Endodermal cell (in vitro differentiated cells): Measurements from ENCODE around the gene RPIA. TPM values are rescaled to one million over a fixed set of nuclear protein-coding genes. Genes with fewer than 3 reads are reported as not detected.
"Not testable (repeated sequence)": the region's sequence is repeated elsewhere in the genome, so short reads cannot be mapped to it uniquely, and the experiment has no call there.

Experiments
- DNase-seq: peaks from one replicate; pipeline ENCODE4 v3.0.0-alpha.2; 2017
- H3K27ac ChIP-seq: 2 replicates; pipeline ENCODE4 v1.5.1; 2013; ENCODE audit warnings: mild to moderate bottlenecking, low read depth, low read length, moderate library complexity
- H3K27me3 ChIP-seq: 2 replicates; pipeline ENCODE4 v1.6.1; 2013; ENCODE audit warnings: mild to moderate bottlenecking, low read length, moderate library complexity; ENCODE audit not compliant: insufficient read depth, control insufficient read depth, poor library complexity, severe bottlenecking
- H3K36me3 ChIP-seq: 2 replicates; pipeline ENCODE4 v1.7.0; 2013; ENCODE audit warnings: mild to moderate bottlenecking, low read length, moderate library complexity; ENCODE audit not compliant: control insufficient read depth, insufficient read depth
- H3K4me1 ChIP-seq: one replicate; pipeline ENCODE4 v1.7.0; 2013; ENCODE audit warnings: low read length; ENCODE audit not compliant: control insufficient read depth, insufficient read depth
- H3K4me3 ChIP-seq: 2 replicates; pipeline ENCODE4 v1.5.1; 2013; ENCODE audit warnings: mild to moderate bottlenecking, low read length, moderate library complexity
- H3K9ac ChIP-seq: 2 replicates; pipeline ENCODE4 v1.6.1; 2013; ENCODE audit warnings: mild to moderate bottlenecking, low read length, moderate library complexity; ENCODE audit not compliant: poor library complexity, severe bottlenecking; ENCODE audit errors: extremely low read depth
- H3K9me3 ChIP-seq: 2 replicates; pipeline ENCODE4 v1.6.1; 2013; ENCODE audit warnings: mild to moderate bottlenecking, low read length, moderate library complexity; ENCODE audit not compliant: control insufficient read depth
- H3K27ac Mint-ChIP-seq: 2 replicates; pipeline ENCODE4 v1.8.0; 2020; ENCODE audit warnings: mixed read lengths
- H3K27me3 Mint-ChIP-seq: 2 replicates; pipeline ENCODE4 v1.8.0; 2021; ENCODE audit warnings: mild to moderate bottlenecking, mixed read lengths; ENCODE audit not compliant: insufficient read depth
- H3K36me3 Mint-ChIP-seq: 2 replicates; pipeline ENCODE4 v1.8.0; 2020; ENCODE audit warnings: low read depth, mixed read lengths
- H3K4me1 Mint-ChIP-seq: 2 replicates; pipeline ENCODE4 v1.8.0; 2020; ENCODE audit warnings: mixed read lengths
- H3K4me3 Mint-ChIP-seq: 2 replicates; pipeline ENCODE4 v1.8.0; 2020; ENCODE audit warnings: mild to moderate bottlenecking, moderate library complexity, mixed read lengths
- H3K9me3 Mint-ChIP-seq: 2 replicates; pipeline ENCODE4 v1.8.0; 2020; ENCODE audit warnings: mild to moderate bottlenecking, mixed read lengths
- WGBS, 2 experiments: methylation state at CpG; one replicate each; pipeline versions ENCODE4 v1.1.5 to v1.1.7; 2013; ENCODE audit warnings: missing lambda C conversion rate in 2 of 2, mixed read lengths in 1 of 2; ENCODE audit not compliant: insufficient coverage in 1 of 2, insufficient read length in 1 of 2; 5-methylcytosine and 5-hydroxymethylcytosine counted together
- long read RNA-seq, 4 experiments: library from polyadenylated mRNA in 2 of 4; library from RNA in 1 of 4; library from capped mRNA in 1 of 4; stranded (forward) in 3 of 4; unstranded in 1 of 4; transcript quantifications; one replicate each; pipeline ENCODE4 v2.0.0, GENCODE V29; 2020 to 2021; ENCODE audit warnings: inconsistent platforms in 1 of 4
- polyA plus RNA-seq, 2 experiments: library from polyadenylated mRNA; stranded (reverse); fragments of 50-300 nt; gene quantifications; one replicate each; pipeline ENCODE4 v1.2.3, GENCODE V29; 2013
- total RNA-seq, 2 donors: library from RNA; stranded (reverse); fragmentation: NEBNext Ultra II Directional in 1 of 2; extraction: Animal tissue kit (Norgen Biotek cat#: 25700) in 1 of 2; gene quantifications; 2 replicates in 1 of 2; 3 replicates in 1 of 2; pipeline ENCODE4 v1.2.1, GENCODE V29; 2021
- TF ChIP-seq, protein P1 (sequence below): fragments of 200-600 bp; sonication (generic); conservative IDR thresholded peaks from 2 replicates; pipeline ENCODE4 v1.5.0; 2021; ENCODE audit warnings: antibody characterized with exemption, mild to moderate bottlenecking

The RPIA gene
- 10 to 100 TPM; 16.2 to 26.0 TPM for total RNA-seq
- 23.4 TPM for polyA plus RNA-seq (2013, experiment 1 of 2)
- 22.4 TPM for polyA plus RNA-seq (2013, experiment 2 of 2)
- long read RNA-seq, experiment 1, transcript RPIA-201 (9 exons, 1,848 nt), result major isoform, 12 of 23 reads
- long read RNA-seq, experiment 1, partial matches to known transcripts, result 4 of 23 reads
- long read RNA-seq, experiment 1, other reads (novel, unspliced or antisense), result 7 of 23 reads
- long read RNA-seq, experiment 2, transcript RPIA-201 (9 exons, 1,848 nt), result major isoform, 30 of 39 reads
- long read RNA-seq, experiment 2, partial matches to known transcripts, result 1 of 39 reads
- long read RNA-seq, experiment 2, other reads (novel, unspliced or antisense), result 8 of 39 reads
- long read RNA-seq, experiment 3, transcript RPIA-201 (9 exons, 1,848 nt), result major isoform, 31 of 37 reads
- long read RNA-seq, experiment 3, partial matches to known transcripts, result 0 of 37 reads
- long read RNA-seq, experiment 3, other reads (novel, unspliced or antisense), result 6 of 37 reads
- long read RNA-seq, experiment 4, transcript RPIA-201 (9 exons, 1,848 nt), result major isoform, 98 of 141 reads
- long read RNA-seq, experiment 4, partial matches to known transcripts, result 9 of 141 reads
- long read RNA-seq, experiment 4, other reads (novel, unspliced or antisense), result 34 of 141 reads

DNA sequence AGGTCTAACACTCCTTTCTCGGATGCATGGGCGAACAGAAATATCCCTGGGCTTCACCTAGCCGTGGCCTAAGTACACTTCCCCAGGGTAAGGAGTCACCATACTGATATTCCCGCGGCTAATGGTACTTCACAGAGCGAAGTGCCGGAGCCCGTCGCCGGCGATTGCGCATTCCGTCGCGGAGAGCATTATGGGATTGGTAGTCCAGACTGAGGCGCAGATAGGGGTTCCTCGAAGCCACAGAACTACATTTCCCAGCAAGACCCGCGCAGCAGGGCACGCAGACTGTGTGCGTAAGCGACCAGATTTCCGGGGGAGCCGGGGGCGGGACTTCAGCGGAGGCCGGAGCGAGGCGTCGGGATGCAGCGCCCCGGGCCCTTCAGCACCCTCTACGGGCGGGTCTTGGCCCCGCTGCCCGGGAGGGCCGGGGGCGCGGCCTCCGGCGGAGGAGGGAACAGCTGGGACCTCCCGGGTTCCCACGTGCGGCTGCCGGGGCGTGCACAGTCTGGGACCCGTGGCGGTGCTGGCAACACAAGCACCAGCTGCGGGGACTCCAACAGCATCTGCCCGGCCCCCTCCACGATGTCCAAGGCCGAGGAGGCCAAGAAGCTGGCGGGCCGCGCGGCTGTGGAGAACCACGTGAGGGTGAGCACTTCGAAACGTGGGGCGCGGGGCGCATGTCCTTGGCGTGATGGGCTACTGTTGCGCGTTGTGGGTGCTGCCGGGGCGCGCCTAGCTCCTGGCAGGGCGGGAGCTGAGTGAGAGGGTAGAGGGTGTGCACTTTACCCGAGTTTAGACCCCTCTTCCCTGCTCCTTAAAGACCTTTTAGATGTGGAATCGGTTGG is at the start of gene RPIA:
RPIA (plus strand) TSS at position 335 of the 845 bp plus-strand sequence; CDS start at position 361, 26 bp downstream.
- TF ChIP-seq, protein P1, sequence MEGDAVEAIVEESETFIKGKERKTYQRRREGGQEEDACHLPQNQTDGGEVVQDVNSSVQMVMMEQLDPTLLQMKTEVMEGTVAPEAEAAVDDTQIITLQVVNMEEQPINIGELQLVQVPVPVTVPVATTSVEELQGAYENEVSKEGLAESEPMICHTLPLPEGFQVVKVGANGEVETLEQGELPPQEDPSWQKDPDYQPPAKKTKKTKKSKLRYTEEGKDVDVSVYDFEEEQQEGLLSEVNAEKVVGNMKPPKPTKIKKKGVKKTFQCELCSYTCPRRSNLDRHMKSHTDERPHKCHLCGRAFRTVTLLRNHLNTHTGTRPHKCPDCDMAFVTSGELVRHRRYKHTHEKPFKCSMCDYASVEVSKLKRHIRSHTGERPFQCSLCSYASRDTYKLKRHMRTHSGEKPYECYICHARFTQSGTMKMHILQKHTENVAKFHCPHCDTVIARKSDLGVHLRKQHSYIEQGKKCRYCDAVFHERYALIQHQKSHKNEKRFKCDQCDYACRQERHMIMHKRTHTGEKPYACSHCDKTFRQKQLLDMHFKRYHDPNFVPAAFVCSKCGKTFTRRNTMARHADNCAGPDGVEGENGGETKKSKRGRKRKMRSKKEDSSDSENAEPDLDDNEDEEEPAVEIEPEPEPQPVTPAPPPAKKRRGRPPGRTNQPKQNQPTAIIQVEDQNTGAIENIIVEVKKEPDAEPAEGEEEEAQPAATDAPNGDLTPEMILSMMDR, result peak; percentile 79
- H3K4me3 Mint-ChIP-seq, result peak within 1 kb of the TSS; percentile 88
- Histone ChIP-seq H3K4me3 (peak within 1 kb of the TSS; percentile 97), H3K9ac (peak within 1 kb of the TSS; percentile 66), H3K27ac (no peak within 1 kb of the TSS), H3K27me3 (no peaks in the 10 kb centered on the region), H3K36me3 (no peaks in the 10 kb centered on the region), H3K4me1 (no peaks in the 10 kb centered on the region), H3K9me3 (peaks cover 35% of the 10 kb centered on the region)
- peak; percentile 99 for DNase-seq
- H3K36me3 Mint-ChIP-seq, result peaks cover 11% of the 10 kb centered on the region
- peak within 1 kb of the TSS; percentile 97 for H3K27ac Mint-ChIP-seq
- H3K4me1 Mint-ChIP-seq, result peaks cover 11% of the 10 kb centered on the region
- WGBS, 2 experiments, result 0% methylated on average over 25 to 70 of the region's 71 CpGs
- H3K27me3 Mint-ChIP-seq, result no peaks in the 10 kb centered on the region
- peaks cover 41% of the 10 kb centered on the region for H3K9me3 Mint-ChIP-seq

DNA sequence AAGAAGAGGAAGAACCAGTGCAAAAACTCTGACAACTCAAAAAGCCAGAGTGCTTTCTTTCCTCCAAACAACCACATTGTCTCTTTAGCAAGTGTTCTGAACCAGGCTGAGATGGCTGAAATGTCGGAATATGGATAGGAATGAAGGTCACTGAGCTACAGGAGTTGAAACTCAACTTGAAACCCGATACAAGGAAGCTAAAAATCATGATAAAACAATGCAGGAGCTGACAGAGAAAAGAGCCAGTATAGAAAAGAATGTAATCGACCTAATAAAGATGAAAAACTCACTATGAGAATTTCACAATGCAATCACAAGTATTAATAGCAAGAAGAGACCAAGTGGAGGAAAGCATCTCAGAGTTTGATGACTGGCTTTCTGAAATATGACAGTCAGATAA is 49.2 kb upstream of the RPIA start:
- Histone ChIP-seq H3K36me3 (no peaks in the 10 kb centered on the region), H3K27me3 (no peaks in the 10 kb centered on the region), H3K4me3 (no peak overlapping the region), H3K4me1 (no peaks in the 10 kb centered on the region), H3K9me3 (no peaks in the 10 kb centered on the region), H3K9ac (no peak overlapping the region), H3K27ac (no peak overlapping the region)
- Mint-ChIP-seq H3K27me3 (peaks cover 6% of the 10 kb centered on the region), H3K4me3 (no peak overlapping the region), H3K4me1 (peaks cover 10% of the 10 kb centered on the region), H3K9me3 (peaks cover 7% of the 10 kb centered on the region), H3K36me3 (no peaks in the 10 kb centered on the region), H3K27ac (no peak overlapping the region)
- WGBS, 2 experiments, result 94 to 96% methylated on average over 2 of the region's 3 CpGs
- no peak for DNase-seq
- TF ChIP-seq, protein P1, result no peak

DNA sequence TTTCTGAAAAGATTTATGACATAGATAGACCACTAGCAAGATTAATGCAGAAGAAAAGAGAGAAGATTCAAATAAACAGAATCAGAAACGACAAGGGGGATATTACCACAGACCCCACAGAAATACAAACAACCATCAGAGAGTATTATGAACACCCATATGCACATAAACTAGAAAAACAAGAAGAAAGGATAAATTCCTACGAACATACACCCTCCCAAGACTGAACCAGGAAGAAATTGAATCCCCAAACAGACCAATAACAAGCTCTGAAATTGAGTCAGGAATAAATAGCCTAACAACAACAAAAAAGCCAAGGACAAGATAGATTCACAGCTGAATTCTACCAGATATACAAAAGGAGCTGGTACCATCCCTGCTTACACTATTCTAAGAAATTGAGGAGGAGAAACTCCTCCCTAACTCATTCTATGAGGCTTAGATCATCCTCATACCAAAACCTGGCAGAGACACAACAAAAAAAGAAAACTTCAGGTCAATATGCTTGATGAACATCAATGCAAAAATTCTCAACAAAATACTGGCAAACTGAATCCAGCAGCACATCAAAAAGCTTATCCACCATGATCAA is 46.1 kb upstream of the RPIA start:
- H3K27me3 ChIP-seq, H3K36me3 Mint-ChIP-seq, H3K27ac Mint-ChIP-seq, H3K4me3 ChIP-seq, DNase-seq, H3K27ac ChIP-seq, H3K9ac ChIP-seq, H3K4me3 Mint-ChIP-seq, H3K4me1 ChIP-seq, H3K9me3 Mint-ChIP-seq, H3K9me3 ChIP-seq, H3K4me1 Mint-ChIP-seq, H3K36me3 ChIP-seq, H3K27me3 Mint-ChIP-seq: not testable (repeated sequence)
- WGBS, 2 experiments, result 87% methylated on average over 2 of the region's 2 CpGs; no CpG with 5 or more reads in 1 of the 2 experiments
